GM12865 (cell line): ENCODE results near the gene AGAP5.

Source experiments
- DNase-seq: peaks from one replicate; pipeline ENCODE4 v3.0.0; 2010; ENCODE audit warnings: low read depth
- H3K4me3 ChIP-seq: 2 replicates; pipeline ENCODE4 v1.5.1; 2011; ENCODE audit warnings: mild to moderate bottlenecking, low read depth, low read length, control low read depth
- TF ChIP-seq, protein P1 (sequence below): IDR thresholded peaks from 2 replicates; pipeline ENCODE4 v1.5.1; 2011; ENCODE audit warnings: low read length, control low read depth, low read depth, inconsistent platforms; ENCODE audit not compliant: insufficient read depth; ENCODE audit errors: missing control alignments

Gene AGAP5

DNA sequence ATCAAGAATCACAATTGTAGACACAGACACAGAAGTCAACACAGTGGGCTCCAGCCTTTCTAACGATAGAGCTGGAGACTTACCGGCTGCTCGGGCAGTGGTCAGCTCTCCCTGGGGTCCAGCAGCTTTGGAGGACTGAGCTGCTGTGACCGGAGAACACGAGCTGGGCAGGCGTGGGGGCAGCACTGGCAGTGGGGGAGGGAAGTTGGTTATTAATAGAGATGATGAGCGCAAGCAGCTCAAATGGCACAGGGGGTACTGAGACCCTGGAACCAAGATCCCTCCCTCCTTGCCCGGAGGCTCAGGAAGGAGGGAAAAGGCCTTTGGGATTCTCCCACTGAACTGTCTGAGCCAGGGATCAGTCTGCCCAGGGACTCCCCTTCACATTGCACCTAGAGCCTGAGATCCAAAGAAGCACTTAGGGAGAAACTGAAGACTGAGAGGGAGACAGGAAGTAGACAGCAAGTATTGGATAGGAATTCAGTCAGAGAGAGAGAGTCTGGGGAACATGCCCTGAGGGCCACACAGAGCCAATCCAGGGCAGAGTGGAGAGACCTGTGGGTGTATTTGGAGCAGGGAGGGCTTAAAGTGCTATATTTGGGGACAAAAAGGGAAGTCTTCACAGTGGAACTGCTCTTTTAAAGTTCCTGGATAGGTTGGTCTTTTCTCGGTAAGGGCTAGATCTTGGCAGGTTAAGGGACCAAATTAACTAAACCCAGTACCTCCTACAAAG, 56.4 kb downstream of the AGAP5 start, which contains the start of gene MYOZ1:
Gene MYOZ1, minus strand, starts transcription at position 147 of the 733 bp plus-strand sequence. CDS start 1,457 bp downstream, outside the sequence.
- TF ChIP-seq, protein P1, sequence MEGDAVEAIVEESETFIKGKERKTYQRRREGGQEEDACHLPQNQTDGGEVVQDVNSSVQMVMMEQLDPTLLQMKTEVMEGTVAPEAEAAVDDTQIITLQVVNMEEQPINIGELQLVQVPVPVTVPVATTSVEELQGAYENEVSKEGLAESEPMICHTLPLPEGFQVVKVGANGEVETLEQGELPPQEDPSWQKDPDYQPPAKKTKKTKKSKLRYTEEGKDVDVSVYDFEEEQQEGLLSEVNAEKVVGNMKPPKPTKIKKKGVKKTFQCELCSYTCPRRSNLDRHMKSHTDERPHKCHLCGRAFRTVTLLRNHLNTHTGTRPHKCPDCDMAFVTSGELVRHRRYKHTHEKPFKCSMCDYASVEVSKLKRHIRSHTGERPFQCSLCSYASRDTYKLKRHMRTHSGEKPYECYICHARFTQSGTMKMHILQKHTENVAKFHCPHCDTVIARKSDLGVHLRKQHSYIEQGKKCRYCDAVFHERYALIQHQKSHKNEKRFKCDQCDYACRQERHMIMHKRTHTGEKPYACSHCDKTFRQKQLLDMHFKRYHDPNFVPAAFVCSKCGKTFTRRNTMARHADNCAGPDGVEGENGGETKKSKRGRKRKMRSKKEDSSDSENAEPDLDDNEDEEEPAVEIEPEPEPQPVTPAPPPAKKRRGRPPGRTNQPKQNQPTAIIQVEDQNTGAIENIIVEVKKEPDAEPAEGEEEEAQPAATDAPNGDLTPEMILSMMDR, result no peak
- DNase-seq, result no peak
- no peak within 1 kb of the TSS for H3K4me3 ChIP-seq

DNA sequence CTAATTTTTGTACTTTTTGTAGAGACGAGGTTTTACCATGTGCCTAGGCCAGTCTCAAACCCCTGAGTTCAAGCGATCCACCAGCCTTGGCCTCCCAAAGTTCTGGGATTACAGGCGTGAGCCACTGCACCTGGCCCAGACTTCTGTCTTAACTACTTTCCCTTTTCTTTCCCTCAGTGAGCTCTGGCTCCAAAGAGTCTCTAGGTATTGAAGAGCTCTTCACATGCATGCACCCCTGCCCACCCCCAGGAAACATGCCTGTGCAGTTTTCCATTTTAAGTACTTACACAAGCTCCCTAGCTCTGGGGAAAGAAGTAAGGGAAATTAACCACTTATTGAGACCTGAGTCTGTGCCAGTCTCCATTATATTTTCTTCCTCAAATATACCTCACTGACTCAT, 58.6 kb downstream of the AGAP5 start:
- TF ChIP-seq, protein P1, result no peak

DNA sequence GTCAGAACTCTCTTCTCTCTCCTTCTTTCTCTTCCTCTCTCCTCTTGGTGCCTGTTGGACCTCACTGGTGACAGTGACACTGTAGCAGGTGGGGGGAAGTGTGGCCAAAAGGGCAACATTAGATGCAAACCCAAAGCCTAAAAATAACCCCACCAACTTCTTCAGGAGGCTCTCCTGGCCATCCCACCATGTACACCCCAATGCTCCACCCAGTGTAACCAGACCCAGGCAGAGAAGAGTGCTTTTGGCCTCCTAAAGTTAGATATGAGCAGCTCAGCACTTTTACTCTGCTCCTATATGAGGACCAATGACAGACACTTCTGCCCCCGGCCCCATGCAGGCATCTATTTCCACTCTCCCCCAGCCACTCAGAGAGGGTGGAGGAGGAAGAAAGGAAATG, 62.1 kb downstream of the AGAP5 start:
- H3K4me3 ChIP-seq, result no peak overlapping the region
- TF ChIP-seq, protein P1, result no peak
- DNase-seq, result no peak

More for the DNA sequence above, 58.6 kb downstream of the AGAP5 start:
- H3K4me3 ChIP-seq, result no peak overlapping the region
- no peak for DNase-seq

DNA sequence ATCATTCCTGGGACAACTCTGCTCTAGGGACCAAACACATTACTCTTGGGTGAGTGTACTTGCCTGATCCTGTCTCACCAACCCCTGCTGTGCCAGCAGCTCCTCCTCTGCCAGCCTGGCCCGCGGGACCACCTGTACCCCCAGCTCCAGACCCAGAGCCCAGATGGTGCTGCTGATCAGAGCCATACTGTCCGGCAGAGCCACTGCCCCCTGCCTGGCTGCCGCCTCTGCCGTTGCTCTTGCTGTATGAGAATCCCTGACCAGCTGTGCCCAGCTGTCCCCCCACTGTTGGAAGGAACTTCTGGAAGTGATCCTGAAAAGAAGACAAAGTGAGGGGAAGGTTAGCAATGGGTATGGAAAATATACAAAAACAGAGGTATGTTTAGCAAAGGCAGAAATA, 63.5 kb downstream of the AGAP5 start:
- no peak overlapping the region for H3K4me3 ChIP-seq
- DNase-seq, result no peak
- TF ChIP-seq, protein P1, result no peak

DNA sequence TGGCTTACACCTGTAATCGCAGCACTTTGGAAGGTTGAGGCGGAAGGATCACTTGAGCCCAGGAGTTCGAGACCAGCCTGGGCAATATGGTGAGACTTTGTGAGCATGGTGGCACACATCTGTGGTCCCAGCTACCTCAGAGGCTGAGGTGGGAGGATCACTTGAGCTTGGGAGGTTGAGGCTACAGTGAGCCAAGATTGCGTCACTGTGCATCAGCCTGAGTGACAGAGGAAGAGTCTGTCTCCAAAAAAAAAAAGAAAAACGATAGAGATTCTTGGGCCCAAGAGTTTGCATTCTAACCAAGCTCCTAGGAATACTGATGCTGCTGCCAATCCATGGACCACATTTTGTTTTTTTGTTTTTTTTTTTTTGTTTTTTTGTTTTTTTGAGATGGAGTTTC, 68.7 kb downstream of the AGAP5 start:
- H3K4me3 ChIP-seq, result no peak overlapping the region
- TF ChIP-seq, protein P1, result no peak
- no peak for DNase-seq

DNA sequence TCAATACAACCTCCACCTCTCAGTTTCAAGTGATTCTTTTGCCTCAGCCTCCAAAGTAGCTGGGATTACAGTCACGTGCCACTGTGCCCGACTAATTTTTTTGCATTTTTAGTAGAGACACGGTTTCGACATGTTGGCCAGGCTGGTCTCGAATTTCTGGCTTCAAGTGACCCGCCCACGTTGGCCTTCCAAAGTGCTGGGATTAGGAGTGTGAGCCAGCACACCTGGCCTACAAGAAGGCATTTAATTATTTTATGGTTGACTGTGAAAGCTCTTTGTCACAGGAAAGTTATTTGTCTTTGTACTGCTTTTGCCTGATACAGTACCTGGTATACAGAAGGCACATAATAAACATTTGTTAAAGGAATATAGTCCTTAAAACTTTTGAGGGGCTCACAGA, 69.5 kb downstream of the AGAP5 start:
- TF ChIP-seq, protein P1, result no peak
- no peak overlapping the region for H3K4me3 ChIP-seq

DNA sequence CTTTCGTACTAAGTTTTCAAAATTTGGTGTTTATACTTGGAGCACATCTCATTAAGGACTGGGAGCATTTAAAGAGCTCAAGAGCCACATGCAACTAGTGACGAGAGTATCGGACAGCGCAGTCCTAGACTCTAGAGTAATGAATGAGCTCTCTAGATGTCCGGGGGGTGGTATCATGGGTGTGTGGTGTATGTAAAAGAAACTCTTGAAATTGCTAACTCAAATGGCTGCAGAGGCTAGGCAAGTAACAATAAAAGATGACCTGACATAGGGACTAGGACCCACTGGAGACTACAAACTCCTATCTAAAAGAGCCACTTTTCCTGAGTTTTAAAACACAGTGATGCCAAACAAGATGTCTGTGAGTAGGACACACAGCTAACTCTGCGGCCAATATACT, 70.6 kb downstream of the AGAP5 start:
- TF ChIP-seq, protein P1, result no peak
- no peak for DNase-seq
- no peak overlapping the region for H3K4me3 ChIP-seq

More for the DNA sequence above, 69.5 kb downstream of the AGAP5 start:
- DNase-seq, result no peak
